Thyroid gland (tissue), 4 donors: Measurements from ENCODE around the gene CDYL2.

ENCODE experiments used
- CTCF ChIP-seq, 6 experiments: fragments of 200-600 bp in 3 of 6; fragments of 450-650 bp in 3 of 6; sonication (generic) in 3 of 6; IDR thresholded peaks; one replicate each; pipeline ENCODE4 v1.5.1; 2016 to 2019; ENCODE audit warnings: antibody characterized with exemption in 6 of 6, mild to moderate bottlenecking in 2 of 6, inconsistent platforms in 1 of 6, moderate library complexity in 1 of 6
- POLR2A ChIP-seq, 2 donors: fragments of 450-650 bp; IDR thresholded peaks; one replicate each; pipeline ENCODE4 v1.6.1; 2017; ENCODE audit warnings: antibody characterized with exemption in 2 of 2, mild to moderate bottlenecking in 2 of 2, moderate library complexity in 1 of 2

DNA sequence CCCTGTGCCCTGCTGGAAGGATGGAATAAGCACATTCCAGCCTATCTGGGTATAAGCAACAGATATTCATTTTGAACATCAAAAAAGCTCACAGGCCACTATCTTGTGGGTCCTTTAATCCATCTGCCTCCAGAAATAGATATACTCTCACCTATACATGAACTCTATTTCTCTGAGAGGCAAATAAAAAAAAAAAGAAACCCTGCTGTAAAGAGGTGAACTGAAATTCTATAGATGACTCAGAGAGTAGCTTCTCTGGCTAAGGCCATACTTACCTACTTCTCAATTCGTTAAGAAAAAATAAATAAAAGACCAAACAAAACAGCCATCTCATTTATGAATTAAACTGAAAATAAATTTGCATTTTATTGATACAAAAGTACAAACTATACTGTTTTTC, 177.3 kb downstream of the CDYL2 start:
- TF ChIP-seq CTCF (IDR thresholded peaks at IDR 0.05) (no peak), POLR2A (IDR thresholded peaks at IDR 0.05) (no peak)
